OCI-LY1 (cell line): Measurements from ENCODE around the gene ZMIZ1.

ENCODE experiments used
- H2AFZ ChIP-seq: fragments of 200-600 bp; sonication (generic), shearing (Covaris generic); 2 replicates; pipeline ENCODE4 v1.6.0; 2014; ENCODE audit warnings: antibody characterized with exemption, mild to moderate bottlenecking, low read length
- H3F3A ChIP-seq: fragments of 200-600 bp; sonication (generic), shearing (Covaris generic); 2 replicates; pipeline ENCODE4 v1.6.0; 2014; ENCODE audit warnings: mild to moderate bottlenecking, antibody characterized with exemption, low read length, moderate library complexity; ENCODE audit not compliant: insufficient read depth
- H3K27ac ChIP-seq: fragments of 200-600 bp; sonication (generic); 2 replicates; pipeline ENCODE4 v1.5.1; 2014; ENCODE audit warnings: low read length, mixed run types, mild to moderate bottlenecking, low read depth; ENCODE audit not compliant: poor library complexity, severe bottlenecking
- H3K27me3 ChIP-seq: fragments of 200-600 bp; sonication (generic); 2 replicates; pipeline ENCODE4 v1.6.0; 2014; ENCODE audit warnings: antibody characterized with exemption, mild to moderate bottlenecking, low read length, moderate library complexity; ENCODE audit not compliant: insufficient read depth
- H3K36me3 ChIP-seq: fragments of 200-600 bp; sonication (generic); 2 replicates; pipeline ENCODE4 v1.6.1; 2014; ENCODE audit warnings: mild to moderate bottlenecking, antibody characterized with exemption, low read length, moderate library complexity, mixed read lengths; ENCODE audit not compliant: insufficient read depth
- H3K4me1 ChIP-seq: fragments of 200-600 bp; sonication (generic); 2 replicates; pipeline ENCODE4 v1.5.1; 2014; ENCODE audit warnings: mild to moderate bottlenecking, low read length, moderate library complexity; ENCODE audit not compliant: insufficient read depth, severe bottlenecking
- H3K4me2 ChIP-seq: fragments of 200-600 bp; sonication (generic), shearing (Covaris generic); 2 replicates; pipeline ENCODE4 v1.6.1; 2014; ENCODE audit warnings: low read length
- H3K4me3 ChIP-seq: fragments of 200-600 bp; sonication (generic); 2 replicates; pipeline ENCODE4 v1.5.1; 2014; ENCODE audit warnings: low read length, low read depth, mild to moderate bottlenecking, mixed read lengths; ENCODE audit not compliant: poor library complexity, severe bottlenecking
- H3K79me2 ChIP-seq: fragments of 200-600 bp; shearing (Covaris generic); 2 replicates; pipeline ENCODE4 v1.6.1; 2016; ENCODE audit warnings: mixed run types, low read length, mixed read lengths; ENCODE audit not compliant: insufficient read depth
- H3K9ac ChIP-seq: fragments of 200-600 bp; sonication (generic), shearing (Covaris generic); 2 replicates; pipeline ENCODE4 v1.6.1; 2014; ENCODE audit warnings: mild to moderate bottlenecking, low read length, mixed read lengths
- H3K9me2 ChIP-seq: fragments of 200-600 bp; sonication (generic), shearing (Covaris generic); 2 replicates; pipeline ENCODE4 v1.6.1; 2014; ENCODE audit warnings: low read depth, mild to moderate bottlenecking, low read length, mixed read lengths
- H3K9me3 ChIP-seq: fragments of 200-600 bp; shearing (Covaris generic); 2 replicates; pipeline ENCODE4 v1.6.1; 2014; ENCODE audit warnings: low read length, mixed read lengths
- H4K20me1 ChIP-seq: fragments of 200-600 bp; sonication (generic), shearing (Covaris generic); 2 replicates; pipeline ENCODE4 v1.6.0; 2016; ENCODE audit warnings: mild to moderate bottlenecking, low read length; ENCODE audit not compliant: insufficient read depth
- EZH2 ChIP-seq: fragments of 200-600 bp; sonication (generic), shearing (Covaris generic); IDR thresholded peaks from 2 replicates; pipeline ENCODE4 v1.8.0; 2017; ENCODE audit warnings: borderline replicate concordance, mixed run types, mild to moderate bottlenecking, antibody characterized with exemption, low read length, moderate library complexity, mixed read lengths
- TF ChIP-seq, protein P1 (sequence below): fragments of 200-600 bp; sonication (generic), shearing (Covaris generic); IDR thresholded peaks from 2 replicates; pipeline ENCODE4 v1.5.1; 2017; ENCODE audit warnings: mild to moderate bottlenecking, antibody characterized with exemption, low read length, moderate library complexity, mixed read lengths

Gene ZMIZ1

DNA sequence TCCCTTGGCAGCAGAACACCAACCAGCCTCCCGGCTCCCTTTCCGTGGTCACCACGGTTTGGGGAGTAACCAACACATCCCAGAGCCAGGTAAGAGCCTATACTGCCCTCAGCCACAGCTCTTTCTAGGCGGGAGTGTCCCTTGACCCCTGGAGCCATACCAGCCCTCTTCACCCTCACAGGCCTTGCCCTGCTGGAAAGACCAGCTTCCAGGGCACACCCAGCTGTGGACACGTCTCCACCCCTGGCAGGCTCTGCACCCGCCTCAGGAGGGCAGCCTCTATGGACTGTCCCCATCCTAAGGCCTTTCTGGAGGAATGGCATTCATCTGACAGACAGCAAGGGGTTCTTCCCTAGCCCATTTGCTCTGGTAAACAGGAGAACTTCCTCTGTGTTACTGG lies 221.0 kb downstream of the ZMIZ1 start:
- Histone ChIP-seq H4K20me1 (no peaks in the 10 kb centered on the region), H2AFZ (no peak overlapping the region), H3K36me3 (no peaks in the 10 kb centered on the region), H3K27ac (no peak overlapping the region), H3K4me1 (peaks cover 21% of the 10 kb centered on the region), H3K9ac (no peak overlapping the region), H3K4me3 (no peak overlapping the region), H3F3A (no peaks in the 10 kb centered on the region), H3K79me2 (no peaks in the 10 kb centered on the region), H3K9me2 (no peaks in the 10 kb centered on the region), H3K4me2 (no peak overlapping the region), H3K27me3 (no peaks in the 10 kb centered on the region), H3K9me3 (no peaks in the 10 kb centered on the region)
- TF ChIP-seq, protein P1, sequence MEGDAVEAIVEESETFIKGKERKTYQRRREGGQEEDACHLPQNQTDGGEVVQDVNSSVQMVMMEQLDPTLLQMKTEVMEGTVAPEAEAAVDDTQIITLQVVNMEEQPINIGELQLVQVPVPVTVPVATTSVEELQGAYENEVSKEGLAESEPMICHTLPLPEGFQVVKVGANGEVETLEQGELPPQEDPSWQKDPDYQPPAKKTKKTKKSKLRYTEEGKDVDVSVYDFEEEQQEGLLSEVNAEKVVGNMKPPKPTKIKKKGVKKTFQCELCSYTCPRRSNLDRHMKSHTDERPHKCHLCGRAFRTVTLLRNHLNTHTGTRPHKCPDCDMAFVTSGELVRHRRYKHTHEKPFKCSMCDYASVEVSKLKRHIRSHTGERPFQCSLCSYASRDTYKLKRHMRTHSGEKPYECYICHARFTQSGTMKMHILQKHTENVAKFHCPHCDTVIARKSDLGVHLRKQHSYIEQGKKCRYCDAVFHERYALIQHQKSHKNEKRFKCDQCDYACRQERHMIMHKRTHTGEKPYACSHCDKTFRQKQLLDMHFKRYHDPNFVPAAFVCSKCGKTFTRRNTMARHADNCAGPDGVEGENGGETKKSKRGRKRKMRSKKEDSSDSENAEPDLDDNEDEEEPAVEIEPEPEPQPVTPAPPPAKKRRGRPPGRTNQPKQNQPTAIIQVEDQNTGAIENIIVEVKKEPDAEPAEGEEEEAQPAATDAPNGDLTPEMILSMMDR, result no peak
- no peak for TF ChIP-seq EZH2

DNA sequence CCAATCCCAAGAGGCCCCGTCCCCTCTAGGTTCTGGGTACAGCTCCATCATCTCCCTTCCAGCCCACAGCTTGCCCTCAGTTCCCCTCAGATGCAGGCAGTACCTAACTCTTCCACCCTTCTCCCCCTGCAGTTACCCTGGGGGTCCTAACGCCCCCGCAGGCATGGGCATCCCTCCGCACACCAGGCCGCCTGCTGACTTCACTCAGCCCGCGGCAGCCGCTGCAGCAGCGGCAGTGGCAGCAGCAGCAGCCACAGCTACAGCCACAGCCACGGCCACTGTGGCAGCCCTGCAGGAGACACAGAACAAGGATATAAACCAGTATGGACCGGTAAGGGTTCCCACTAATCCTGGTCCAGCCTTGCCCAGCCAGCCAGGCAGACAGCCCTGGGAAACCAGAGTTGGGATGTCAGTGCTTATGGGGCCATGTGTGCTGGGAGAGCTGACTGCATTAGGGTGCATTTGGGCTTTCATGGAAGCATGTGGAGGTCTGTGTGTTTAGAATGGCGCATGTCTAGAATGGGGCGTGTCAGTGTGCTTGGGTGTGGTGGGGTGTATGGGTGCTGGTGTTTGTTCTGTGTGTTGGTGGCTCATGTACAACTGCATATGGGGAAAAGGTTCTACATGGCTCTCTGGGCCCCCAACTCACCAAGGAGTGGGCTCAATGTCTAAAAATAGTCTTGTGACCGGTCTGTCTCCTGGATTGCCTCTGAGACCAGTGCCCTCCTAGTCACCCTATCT lies 223.4 kb downstream of the ZMIZ1 start:
- no peaks in the 10 kb centered on the region for H3K36me3 ChIP-seq

DNA sequence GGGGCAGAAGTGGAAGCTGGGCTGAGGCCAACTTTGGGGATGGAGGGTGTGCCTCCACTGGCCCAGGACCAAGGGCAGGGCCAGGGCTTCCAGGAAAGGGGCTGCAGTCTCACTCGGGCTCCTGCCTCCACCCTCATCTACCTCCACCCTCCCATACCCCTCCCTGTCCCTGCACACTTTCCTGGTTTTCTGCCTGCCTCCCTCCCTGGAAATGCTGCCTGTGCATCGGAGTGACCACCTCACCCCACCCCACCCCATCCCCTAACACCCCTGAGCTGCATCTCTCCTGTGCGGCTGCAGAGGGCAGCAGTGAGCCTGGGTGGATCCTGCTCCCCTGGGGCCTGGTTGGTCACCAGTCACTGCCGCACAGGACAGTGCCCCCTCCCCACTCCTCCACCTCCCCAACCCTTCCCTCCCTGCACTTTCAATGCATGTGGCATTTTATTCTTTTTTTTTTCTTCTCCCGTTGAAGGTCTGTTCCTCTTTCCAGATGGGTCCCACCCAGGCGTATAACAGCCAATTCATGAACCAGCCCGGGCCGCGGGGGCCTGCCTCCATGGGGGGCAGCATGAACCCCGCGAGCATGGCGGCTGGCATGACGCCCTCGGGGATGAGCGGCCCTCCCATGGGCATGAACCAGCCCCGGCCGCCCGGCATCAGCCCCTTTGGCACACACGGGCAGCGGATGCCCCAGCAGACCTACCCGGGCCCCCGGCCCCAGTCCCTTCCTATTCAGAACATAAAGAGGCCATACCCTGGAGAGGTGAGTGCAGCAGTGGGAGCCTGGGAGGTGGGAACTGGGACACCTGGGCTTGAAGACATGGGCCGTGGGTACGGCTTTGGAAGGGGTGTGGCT lies 224.4 kb downstream of the ZMIZ1 start:
- no peaks in the 10 kb centered on the region for H3K36me3 ChIP-seq
- H3K27ac ChIP-seq, result no peak overlapping the region
- no peak overlapping the region for H3K4me3 ChIP-seq
- no peak overlapping the region for H3K4me2 ChIP-seq
- H3K9me3 ChIP-seq, result no peaks in the 10 kb centered on the region
- no peaks in the 10 kb centered on the region for H3K9me2 ChIP-seq
- H3K4me1 ChIP-seq, result no peaks in the 10 kb centered on the region
- H3K27me3 ChIP-seq, result no peaks in the 10 kb centered on the region
- H3K79me2 ChIP-seq, result no peaks in the 10 kb centered on the region
- no peak overlapping the region for H2AFZ ChIP-seq
- no peak overlapping the region for H3K9ac ChIP-seq
- H4K20me1 ChIP-seq, result no peaks in the 10 kb centered on the region
- no peaks in the 10 kb centered on the region for H3F3A ChIP-seq
- TF ChIP-seq EZH2, result no peak
- TF ChIP-seq, protein P1, result peak; percentile 51; the same call in 1 of the 2 replicates

More for the DNA sequence above, 223.4 kb downstream of the ZMIZ1 start:
- Histone ChIP-seq H3K4me1 (no peaks in the 10 kb centered on the region), H3F3A (no peaks in the 10 kb centered on the region), H3K79me2 (no peaks in the 10 kb centered on the region), H3K9me3 (no peaks in the 10 kb centered on the region), H3K9me2 (no peaks in the 10 kb centered on the region), H3K9ac (no peak overlapping the region), H4K20me1 (no peaks in the 10 kb centered on the region), H3K27ac (no peak overlapping the region), H3K4me3 (no peak overlapping the region), H2AFZ (no peak overlapping the region), H3K4me2 (no peak overlapping the region), H3K27me3 (no peaks in the 10 kb centered on the region)
- TF ChIP-seq, protein P1, result no peak
- TF ChIP-seq EZH2, result no peak
